GM20000 (cell line): ENCODE measurements around the gene THBS1.

Experiments used
- DNase-seq: peaks from one replicate; pipeline ENCODE4 v3.0.0; 2012; ENCODE audit warnings: low spot score
- TF ChIP-seq, protein P1 (sequence below): IDR thresholded peaks from 2 replicates; pipeline ENCODE4 v1.5.1; 2012; ENCODE audit warnings: mild to moderate bottlenecking, control low read depth; ENCODE audit errors: extremely low read depth, missing control alignments

The THBS1 gene

DNA sequence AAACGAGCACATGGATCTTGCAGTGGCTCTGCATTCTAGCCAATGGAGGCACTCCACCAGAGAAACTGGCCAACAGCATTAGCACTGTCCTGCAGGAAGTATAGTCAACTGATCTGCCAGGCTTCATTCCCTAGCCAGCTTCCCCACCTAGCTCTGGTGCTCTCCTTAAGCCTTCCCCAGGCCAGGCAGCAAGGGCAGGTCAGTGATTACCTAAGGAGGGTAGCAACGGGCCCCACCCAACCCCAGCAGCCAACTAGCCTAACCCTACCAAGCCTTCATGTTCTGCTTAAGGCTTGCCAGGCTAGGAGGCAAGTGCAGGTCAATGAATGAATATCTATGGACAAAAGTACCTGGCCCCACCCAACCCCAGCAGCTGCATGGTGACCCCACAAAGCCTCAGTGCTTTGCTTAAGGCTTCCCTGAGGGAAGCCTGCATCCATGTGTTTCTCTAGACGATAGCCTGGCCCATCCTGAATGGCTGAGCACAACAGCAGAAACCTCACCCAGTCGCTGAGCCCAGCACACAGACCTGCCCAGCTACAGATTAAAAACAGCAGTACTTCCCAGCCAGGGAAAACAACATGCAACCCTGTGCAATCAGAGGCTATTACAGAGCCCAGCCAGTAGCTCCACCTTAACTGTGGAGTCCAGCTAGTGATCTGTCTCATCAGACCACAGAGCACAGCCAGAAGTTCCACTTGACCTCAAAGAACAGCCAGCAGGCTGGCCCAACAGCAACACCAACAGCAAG, 28.5 kb downstream of the THBS1 start:
- DNase-seq = no peak
- TF ChIP-seq, protein P1, sequence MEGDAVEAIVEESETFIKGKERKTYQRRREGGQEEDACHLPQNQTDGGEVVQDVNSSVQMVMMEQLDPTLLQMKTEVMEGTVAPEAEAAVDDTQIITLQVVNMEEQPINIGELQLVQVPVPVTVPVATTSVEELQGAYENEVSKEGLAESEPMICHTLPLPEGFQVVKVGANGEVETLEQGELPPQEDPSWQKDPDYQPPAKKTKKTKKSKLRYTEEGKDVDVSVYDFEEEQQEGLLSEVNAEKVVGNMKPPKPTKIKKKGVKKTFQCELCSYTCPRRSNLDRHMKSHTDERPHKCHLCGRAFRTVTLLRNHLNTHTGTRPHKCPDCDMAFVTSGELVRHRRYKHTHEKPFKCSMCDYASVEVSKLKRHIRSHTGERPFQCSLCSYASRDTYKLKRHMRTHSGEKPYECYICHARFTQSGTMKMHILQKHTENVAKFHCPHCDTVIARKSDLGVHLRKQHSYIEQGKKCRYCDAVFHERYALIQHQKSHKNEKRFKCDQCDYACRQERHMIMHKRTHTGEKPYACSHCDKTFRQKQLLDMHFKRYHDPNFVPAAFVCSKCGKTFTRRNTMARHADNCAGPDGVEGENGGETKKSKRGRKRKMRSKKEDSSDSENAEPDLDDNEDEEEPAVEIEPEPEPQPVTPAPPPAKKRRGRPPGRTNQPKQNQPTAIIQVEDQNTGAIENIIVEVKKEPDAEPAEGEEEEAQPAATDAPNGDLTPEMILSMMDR = no peak

DNA sequence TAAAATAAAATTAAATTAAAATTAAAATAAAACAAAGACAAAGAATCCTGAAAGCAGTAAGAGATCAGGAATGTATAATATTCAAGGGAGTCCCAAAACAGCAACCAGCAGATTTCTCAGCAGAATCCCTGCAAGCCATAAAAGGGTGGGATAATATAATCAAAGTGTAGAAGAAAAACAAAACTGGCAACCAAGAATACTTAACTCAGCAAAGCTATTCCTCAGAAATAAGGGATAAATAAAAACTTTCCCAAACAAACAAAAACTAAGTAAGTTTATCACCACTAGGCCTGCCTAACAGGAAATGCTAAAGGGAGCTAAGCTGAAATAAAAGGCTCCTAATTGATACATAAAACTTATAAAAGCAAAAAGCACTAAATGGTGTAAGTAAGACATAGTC, 29.8 kb downstream of the THBS1 start:
- no peak for DNase-seq
- TF ChIP-seq, protein P1 = no peak

DNA sequence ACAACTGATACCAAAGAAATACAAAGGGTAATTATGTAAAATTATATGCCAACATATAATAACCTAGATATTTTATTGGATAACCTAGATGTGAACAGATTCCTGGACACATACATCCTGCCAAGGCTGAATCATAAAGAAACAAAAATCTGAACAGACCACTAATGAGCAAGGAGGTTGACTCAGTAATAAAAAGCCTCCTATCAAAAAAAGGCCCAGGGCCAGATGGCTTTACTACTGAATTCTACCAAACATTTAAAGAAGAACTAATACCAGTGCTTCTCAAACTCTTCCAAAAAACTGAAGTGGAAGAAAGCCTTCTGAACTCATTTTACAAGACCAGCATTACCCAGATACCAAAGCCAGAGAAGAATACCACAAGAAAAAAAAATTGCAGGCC, 32.4 kb downstream of the THBS1 start:
- TF ChIP-seq, protein P1 = no peak
- DNase-seq = no peak

DNA sequence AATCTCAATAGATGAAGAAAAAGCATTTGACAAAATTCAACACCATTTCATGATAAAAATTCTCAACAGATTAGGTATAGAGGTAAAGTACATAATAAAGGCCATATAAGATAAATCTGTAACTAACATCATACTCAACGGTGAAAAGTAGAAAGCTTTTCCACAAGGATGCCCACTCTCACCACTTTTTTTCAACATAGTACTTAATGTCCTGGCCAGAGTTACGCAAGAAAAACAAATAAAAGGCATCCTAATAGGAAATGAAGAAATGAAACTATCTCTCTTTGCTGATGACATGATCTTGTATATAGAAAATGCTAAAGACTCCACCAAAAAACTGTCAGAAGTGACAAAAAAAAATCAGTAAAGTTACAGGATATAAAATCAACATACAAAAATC, 33.0 kb downstream of the THBS1 start:
- no peak for DNase-seq

DNA sequence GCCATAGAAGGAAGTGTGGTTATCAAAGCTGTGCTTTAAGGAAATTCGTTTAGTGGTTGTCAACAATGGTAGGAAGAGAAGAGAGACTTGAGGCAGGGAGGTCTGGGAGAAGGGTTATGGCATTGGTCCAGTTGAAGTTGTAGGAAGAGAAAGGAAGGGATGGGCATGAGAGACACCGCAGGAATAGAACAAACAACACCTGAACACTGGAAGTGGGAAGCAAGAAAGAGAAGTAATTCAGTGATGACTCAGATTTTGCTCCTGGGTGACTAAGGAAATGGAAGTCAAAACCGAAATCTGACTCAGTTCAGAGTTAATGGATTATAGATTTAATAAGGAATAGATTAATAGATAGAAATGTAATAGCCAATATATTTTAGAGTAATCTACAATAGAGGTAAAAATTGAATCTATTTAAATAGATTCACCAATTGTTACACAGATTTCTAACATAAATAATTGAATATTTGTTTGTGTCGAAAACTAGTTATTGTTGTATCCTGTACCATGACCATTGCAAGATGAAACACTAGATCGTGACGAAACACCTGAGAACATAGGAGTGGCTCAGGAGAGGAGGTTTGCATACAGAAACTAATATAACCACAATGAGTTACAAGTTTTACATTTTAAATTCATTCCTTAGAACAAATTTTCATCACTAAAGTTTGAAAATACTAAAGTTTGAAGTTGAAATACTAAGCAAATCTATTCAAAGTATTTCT, 36.0 kb downstream of the THBS1 start:
- no peak for DNase-seq
- TF ChIP-seq, protein P1 = no peak

More for the DNA sequence above, 33.0 kb downstream of the THBS1 start:
- TF ChIP-seq, protein P1 = no peak

DNA sequence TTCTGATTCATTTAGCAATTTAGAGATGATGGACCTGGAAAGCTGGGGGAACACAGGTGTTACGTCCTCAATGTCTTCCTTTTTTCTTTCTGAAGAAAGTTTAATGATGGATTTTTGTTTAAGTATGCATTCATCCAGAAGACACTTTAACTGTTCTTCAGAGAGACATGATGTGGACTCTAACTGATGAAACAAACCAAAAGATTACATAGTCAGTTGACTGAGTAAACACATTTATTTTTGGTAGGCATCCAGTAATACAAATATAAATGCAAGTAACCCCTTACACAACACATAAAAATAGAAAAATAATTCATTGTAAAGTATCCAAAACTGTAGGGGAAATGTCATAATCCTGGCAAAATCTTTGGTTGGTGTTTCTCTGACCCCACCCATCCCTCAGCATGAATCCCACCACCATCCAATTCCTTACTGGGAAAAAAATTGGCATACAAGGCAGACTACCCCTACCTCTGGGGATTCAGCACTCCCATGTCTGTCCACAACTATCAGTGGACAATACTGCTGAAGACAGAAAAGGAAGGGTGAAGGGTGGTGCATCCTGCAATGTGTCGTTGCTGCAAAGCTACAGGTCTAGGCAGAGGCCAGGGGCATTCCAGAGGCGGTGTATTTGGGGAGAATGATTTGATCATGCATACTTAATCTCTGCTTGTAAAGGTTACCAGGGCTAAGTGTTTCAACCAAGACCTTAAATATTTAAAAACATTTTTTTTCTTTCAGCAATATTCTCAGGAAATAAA, 37.4 kb downstream of the THBS1 start:
- DNase-seq = no peak

More for the DNA sequence above, 37.4 kb downstream of the THBS1 start:
- TF ChIP-seq, protein P1 = no peak
